ENCODE measurements around the gene SGTB.

DNA sequence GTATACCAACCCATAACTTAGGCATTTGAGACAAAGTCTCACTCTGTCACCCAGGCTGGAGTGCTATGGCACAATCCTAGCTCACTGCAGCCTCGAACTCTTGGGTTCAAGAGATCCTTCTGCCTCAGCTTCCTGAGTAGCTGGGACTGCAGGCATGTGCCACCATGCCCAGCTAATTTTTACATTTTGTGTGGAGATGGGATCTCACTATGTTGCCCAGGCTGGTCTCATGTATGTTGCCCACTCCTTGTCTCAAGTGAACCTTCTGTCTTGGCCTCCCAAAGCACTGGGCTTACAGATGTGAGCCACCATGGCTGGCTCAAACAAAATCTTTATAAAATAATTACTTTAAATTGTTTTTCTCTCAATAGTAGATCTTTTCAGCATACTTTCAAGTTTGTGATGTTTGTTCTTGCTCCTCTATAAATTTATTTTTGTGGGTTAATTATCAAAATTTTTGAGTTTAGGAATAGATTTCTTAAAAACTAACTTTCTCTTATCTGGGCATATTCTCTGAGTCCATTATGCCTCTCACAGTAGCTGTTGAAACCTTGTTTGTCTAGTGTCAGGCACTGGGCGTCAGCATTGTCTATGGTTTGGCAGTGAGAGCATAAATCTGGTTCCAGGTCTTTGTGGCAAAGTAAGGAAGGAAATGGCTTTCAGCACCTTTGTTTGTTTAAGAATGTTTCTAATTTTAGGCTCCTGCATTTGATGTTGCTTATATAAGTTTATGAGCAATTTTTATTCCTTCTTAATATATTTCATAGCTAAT is 38.8 kb upstream of the SGTB start:
- TF ChIP-seq, protein P1, sequence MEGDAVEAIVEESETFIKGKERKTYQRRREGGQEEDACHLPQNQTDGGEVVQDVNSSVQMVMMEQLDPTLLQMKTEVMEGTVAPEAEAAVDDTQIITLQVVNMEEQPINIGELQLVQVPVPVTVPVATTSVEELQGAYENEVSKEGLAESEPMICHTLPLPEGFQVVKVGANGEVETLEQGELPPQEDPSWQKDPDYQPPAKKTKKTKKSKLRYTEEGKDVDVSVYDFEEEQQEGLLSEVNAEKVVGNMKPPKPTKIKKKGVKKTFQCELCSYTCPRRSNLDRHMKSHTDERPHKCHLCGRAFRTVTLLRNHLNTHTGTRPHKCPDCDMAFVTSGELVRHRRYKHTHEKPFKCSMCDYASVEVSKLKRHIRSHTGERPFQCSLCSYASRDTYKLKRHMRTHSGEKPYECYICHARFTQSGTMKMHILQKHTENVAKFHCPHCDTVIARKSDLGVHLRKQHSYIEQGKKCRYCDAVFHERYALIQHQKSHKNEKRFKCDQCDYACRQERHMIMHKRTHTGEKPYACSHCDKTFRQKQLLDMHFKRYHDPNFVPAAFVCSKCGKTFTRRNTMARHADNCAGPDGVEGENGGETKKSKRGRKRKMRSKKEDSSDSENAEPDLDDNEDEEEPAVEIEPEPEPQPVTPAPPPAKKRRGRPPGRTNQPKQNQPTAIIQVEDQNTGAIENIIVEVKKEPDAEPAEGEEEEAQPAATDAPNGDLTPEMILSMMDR (optimal IDR thresholded peaks at IDR 0.05 in 1 of 3, IDR thresholded peaks at IDR 0.05 in 1 of 3, conservative IDR thresholded peaks at IDR 0.05 in 1 of 3; ENCODE audit: extremely low read depth in 1 of 3, insufficient read depth in 2 of 3, low read length in 3 of 3): peak in 2 of 3 experiments; percentile 6 to 56
- TF ChIP-seq EZH2 (IDR thresholded peaks at IDR 0.05; ENCODE audit: low read length): no peak

Data from keratinocyte (primary cell).